DOHH2 (cell line): ENCODE measurements around the gene LRGUK.

Experiments
- H3F3A ChIP-seq: fragments of 200-600 bp; sonication (generic), shearing (Covaris generic); 2 replicates; pipeline ENCODE4 v1.6.0; 2016; ENCODE audit warnings: antibody characterized with exemption, mild to moderate bottlenecking; ENCODE audit not compliant: control insufficient read depth, insufficient read depth
- H3K27ac ChIP-seq: fragments of 200-600 bp; sonication (generic); 2 replicates; pipeline ENCODE4 v1.5.1; 2014; ENCODE audit warnings: low read depth, mild to moderate bottlenecking, low read length, moderate library complexity
- H3K27me3 ChIP-seq: fragments of 200-600 bp; sonication (generic); 2 replicates; pipeline ENCODE4 v1.6.1; 2014; ENCODE audit warnings: mild to moderate bottlenecking, low read length, mixed read lengths; ENCODE audit not compliant: control insufficient read depth
- H3K36me3 ChIP-seq: fragments of 200-600 bp; sonication (generic); 2 replicates; pipeline ENCODE4 v1.6.1; 2014; ENCODE audit warnings: mild to moderate bottlenecking, low read length, moderate library complexity, mixed read lengths; ENCODE audit not compliant: control insufficient read depth
- H3K4me1 ChIP-seq: fragments of 200-600 bp; sonication (generic); 2 replicates; pipeline ENCODE4 v1.6.1; 2014; ENCODE audit warnings: mild to moderate bottlenecking, low read length, mixed read lengths; ENCODE audit not compliant: control insufficient read depth
- H3K4me2 ChIP-seq: fragments of 200-600 bp; sonication (generic); 2 replicates; pipeline ENCODE4 v1.6.0; 2014; ENCODE audit warnings: mild to moderate bottlenecking, low read length, moderate library complexity
- H3K4me3 ChIP-seq: fragments of 200-600 bp; sonication (generic); 2 replicates; pipeline ENCODE4 v1.5.1; 2014; ENCODE audit warnings: mild to moderate bottlenecking, low read length, mixed read lengths
- H3K79me2 ChIP-seq: fragments of 200-600 bp; sonication (generic); 2 replicates; pipeline ENCODE4 v1.6.1; 2014; ENCODE audit warnings: mild to moderate bottlenecking, low read length, mixed read lengths; ENCODE audit not compliant: control insufficient read depth
- H3K9me2 ChIP-seq: fragments of 200-600 bp; sonication (generic); replicated peaks from 2 replicates; pipeline ENCODE4 v1.6.1; 2014; ENCODE audit warnings: mild to moderate bottlenecking, low read length, mixed read lengths; ENCODE audit not compliant: control insufficient read depth
- H3K9me3 ChIP-seq: fragments of 200-600 bp; sonication (generic); 2 replicates; pipeline ENCODE4 v1.6.1; 2014; ENCODE audit warnings: antibody characterized with exemption, low read length, mixed read lengths; ENCODE audit not compliant: control insufficient read depth, insufficient read depth
- H4K20me1 ChIP-seq: fragments of 200-600 bp; sonication (generic); 2 replicates; pipeline ENCODE4 v1.6.0; 2014; ENCODE audit warnings: low read depth, mild to moderate bottlenecking, antibody characterized with exemption, low read length, moderate library complexity; ENCODE audit not compliant: control insufficient read depth, insufficient read depth
- CTCF ChIP-seq: fragments of 200-600 bp; sonication (generic); IDR thresholded peaks from one replicate; pipeline ENCODE4 v1.5.1; 2014; ENCODE audit warnings: antibody characterized with exemption, mild to moderate bottlenecking, low read depth, low read length; ENCODE audit not compliant: poor library complexity, severe bottlenecking
- EZH2phosphoT487 ChIP-seq: fragments of 200-600 bp; sonication (generic); IDR thresholded peaks from 2 replicates; pipeline ENCODE4 v1.6.1; 2017; ENCODE audit warnings: borderline replicate concordance, mild to moderate bottlenecking, antibody characterized with exemption, low read length, moderate library complexity, mixed read lengths

Gene LRGUK

GRCh38 chr7:134311807-134312206, 184.7 kb downstream of the LRGUK start:
- Histone ChIP-seq H3K36me3 (peaks cover 17% of the 10 kb centered on the region), H3K27ac (no peak overlapping the region), H3F3A (no peaks in the 10 kb centered on the region)

GRCh38 chr7:134312717-134313116, 185.6 kb downstream of the LRGUK start:
- no peaks in the 10 kb centered on the region for H3K27me3 ChIP-seq
- TF ChIP-seq EZH2phosphoT487 = no peak
- peaks cover 14% of the 10 kb centered on the region for H3K36me3 ChIP-seq
- no peaks in the 10 kb centered on the region for H3K9me3 ChIP-seq
- peaks cover 44% of the 10 kb centered on the region for H3K79me2 ChIP-seq
- H3K4me2 ChIP-seq = no peak overlapping the region
- no peaks in the 10 kb centered on the region for H4K20me1 ChIP-seq
- H3F3A ChIP-seq = no peaks in the 10 kb centered on the region
- H3K27ac ChIP-seq = no peak overlapping the region
- H3K4me1 ChIP-seq = peaks cover 19% of the 10 kb centered on the region
- no peak overlapping the region for H3K4me3 ChIP-seq
- H3K9me2 ChIP-seq = no peaks in the 10 kb centered on the region; the same call in 1 of the 2 replicates

More at GRCh38 chr7:134311807-134312206, 184.7 kb downstream of the LRGUK start:
- Histone ChIP-seq H3K4me3 (no peak overlapping the region), H3K9me2 (no peaks in the 10 kb centered on the region; the same call in 1 of the 2 replicates), H3K27me3 (no peaks in the 10 kb centered on the region), H4K20me1 (no peaks in the 10 kb centered on the region), H3K9me3 (no peaks in the 10 kb centered on the region), H3K79me2 (peaks cover 44% of the 10 kb centered on the region), H3K4me1 (peaks cover 13% of the 10 kb centered on the region), H3K4me2 (no peak overlapping the region)
- TF ChIP-seq EZH2phosphoT487 = no peak
- no peak for TF ChIP-seq CTCF

- peaks cover 44% of the 10 kb centered on the region for H3K79me2 ChIP-seq
- H3K9me3 ChIP-seq = no peaks in the 10 kb centered on the region
- H3K27ac ChIP-seq = no peak overlapping the region
- H4K20me1 ChIP-seq = no peaks in the 10 kb centered on the region
- no peak overlapping the region for H3K4me2 ChIP-seq
- H3K27me3 ChIP-seq = no peaks in the 10 kb centered on the region
- H3K9me2 ChIP-seq = no peaks in the 10 kb centered on the region; the same call in 1 of the 2 replicates
- peaks cover 19% of the 10 kb centered on the region for H3K4me1 ChIP-seq
- no peaks in the 10 kb centered on the region for H3F3A ChIP-seq
- no peak overlapping the region for H3K4me3 ChIP-seq
- H3K36me3 ChIP-seq = peaks cover 14% of the 10 kb centered on the region
- TF ChIP-seq CTCF (no peak), EZH2phosphoT487 (no peak)
Measured at GRCh38 chr7:134313543-134313942, 186.4 kb downstream of the LRGUK start.
